HG03135 (cell line): ENCODE measurements around the gene SHF.

ENCODE experiments used
- ATAC-seq: cut with Tn5 transposase; IDR thresholded peaks from one replicate; pipeline ENCODE4 v1.9.1; 2021; ENCODE audit warnings: mild to moderate bottlenecking, moderate library complexity; ENCODE audit not compliant: unreplicated experiment

SHF gene

GRCh38 chr15:45199136-45199810 lies 11.5 kb upstream of the SHF start:
- ATAC-seq = peak; percentile 9

- ATAC-seq = peak; percentile 59
Measured at GRCh38 chr15:45198337-45199135, 10.8 kb upstream of the SHF start.

- no peak for ATAC-seq
Measured at GRCh38 chr15:45197512-45197911, 9.7 kb upstream of the SHF start.

GRCh38 chr15:45187578-45187893 lies 230 bp downstream of the SHF start:
- no peak for ATAC-seq

- no peak for ATAC-seq
Measured at GRCh38 chr15:45186771-45187577, 792 bp downstream of the SHF start.

- no peak for ATAC-seq
Measured at GRCh38 chr15:45185903-45186770, 1.6 kb downstream of the SHF start.

GRCh38 chr15:45185069-45185779 lies 2.5 kb downstream of the SHF start:
- no peak for ATAC-seq

DNA sequence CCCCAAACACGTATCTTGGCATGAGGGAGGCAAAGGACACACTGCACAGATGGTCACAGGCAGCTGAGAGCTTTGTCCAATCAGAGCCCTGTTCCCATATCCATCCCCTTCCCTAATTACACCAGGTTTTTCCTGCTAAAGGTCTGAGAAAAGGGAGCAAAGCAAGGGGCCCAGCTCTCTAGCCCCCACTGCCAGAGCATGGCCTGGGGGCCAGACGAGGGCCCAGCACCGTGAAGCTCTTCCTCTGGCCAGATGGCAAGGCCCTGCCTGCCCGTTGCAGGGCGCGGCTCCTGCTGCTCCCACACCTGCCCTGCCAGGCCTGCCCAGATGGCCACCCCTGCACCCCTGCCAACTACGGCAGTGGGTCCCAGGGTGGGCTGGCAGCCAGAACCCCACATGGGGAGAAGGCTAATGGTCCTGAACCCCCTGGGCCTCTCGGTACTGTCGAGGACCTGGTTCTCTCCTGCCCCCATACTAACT lies 3.2 kb downstream of the SHF start:
- no peak for ATAC-seq

DNA sequence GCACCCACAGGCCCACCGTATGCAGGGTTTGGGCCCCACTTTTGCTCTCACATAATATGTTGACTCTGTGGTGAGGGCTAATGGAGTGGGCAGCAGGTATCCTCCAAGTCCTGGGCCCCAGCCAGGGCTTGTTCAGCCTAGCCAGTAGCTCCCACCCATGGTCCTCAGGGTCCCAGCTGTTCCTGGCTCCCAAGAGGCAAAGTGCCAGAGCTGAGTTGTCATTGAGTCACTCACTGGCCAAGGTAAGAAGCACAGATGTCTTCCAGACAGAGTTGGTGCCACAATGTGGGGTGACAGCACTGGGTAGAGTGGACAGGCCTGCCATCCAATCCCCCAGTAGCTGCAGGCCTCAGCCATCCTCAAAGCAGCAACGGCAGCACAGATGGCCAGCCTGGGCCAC lies 4.3 kb downstream of the SHF start:
- no peak for ATAC-seq

- no peak for ATAC-seq
Measured at GRCh38 chr15:45182996-45183395, 4.8 kb downstream of the SHF start.

DNA sequence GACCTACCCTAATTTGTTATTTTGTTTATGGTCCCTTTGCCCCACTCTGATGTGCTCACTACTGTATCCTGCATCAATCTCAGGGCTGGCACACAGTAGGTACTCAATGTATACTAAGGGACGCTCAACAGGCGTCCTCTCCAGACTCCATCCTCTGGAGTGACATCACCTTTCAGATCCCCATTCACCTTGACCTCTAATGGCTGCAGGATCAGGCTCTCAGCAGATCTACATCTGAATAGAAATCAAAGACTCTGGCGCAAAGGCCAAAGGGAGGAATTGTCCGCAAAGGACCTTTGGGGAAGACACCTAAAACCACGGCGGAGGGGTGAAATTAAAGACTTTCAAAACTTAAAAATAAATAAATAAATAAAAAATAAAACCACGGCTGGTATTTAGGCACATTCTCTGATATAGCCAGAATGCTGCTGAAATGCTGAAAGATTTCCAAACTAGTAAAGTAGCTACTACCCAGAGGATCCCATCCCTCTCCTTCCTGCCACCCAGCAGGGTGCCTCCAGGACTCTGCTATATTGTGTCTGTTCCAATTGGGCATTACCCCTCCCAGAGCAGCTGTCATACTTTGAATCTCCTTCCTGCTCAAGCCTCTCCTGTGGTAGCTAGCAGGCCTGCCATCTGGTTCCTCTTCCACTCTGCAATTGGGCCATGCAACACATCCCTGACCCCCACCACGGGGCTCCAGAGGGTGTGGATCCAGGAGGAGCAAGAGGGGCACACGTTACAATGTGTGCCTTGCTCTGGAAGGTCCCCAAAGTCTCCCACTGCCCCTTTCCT lies 6.1 kb downstream of the SHF start:
- no peak for ATAC-seq

DNA sequence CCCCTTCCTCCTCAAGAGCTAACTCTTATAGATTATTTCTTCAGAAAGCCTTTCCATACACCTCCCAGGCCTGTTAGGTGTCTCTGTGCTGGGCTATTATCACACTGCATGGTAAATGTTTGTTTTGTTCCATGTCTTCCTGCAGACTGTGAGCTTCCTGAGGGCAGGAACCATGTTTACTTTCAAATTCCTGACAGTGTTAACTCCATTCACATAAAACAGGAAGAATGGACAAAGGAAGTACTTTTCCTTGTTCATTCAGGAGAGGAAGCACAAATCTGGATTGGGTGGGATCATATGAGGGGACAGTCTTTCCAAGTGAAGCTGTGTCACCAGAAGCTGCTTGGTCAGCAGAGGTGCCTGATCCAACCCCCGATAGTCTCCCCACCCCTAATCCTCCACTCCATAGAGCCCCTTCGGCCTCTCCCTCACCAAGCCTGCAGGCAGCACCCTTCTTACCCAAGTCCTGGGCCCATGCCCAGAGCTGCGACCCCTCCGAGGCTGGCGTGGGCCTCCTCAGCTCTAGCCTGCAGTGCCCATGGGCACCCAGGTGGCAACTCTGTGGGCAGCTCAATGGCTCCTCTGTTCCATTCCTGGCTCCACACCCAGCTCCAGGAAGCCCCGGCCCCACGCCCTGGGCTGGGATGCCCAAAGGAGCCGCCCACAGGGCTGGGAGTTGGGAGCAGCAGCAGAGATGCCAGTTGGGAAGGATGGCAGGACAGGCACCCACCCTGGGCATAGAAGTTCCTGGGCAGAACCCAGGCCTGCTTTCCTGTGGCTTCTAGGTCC lies 6.9 kb downstream of the SHF start:
- ATAC-seq = no peak

GRCh38 chr15:45180201-45180600 lies 7.6 kb downstream of the SHF start:
- ATAC-seq = no peak

DNA sequence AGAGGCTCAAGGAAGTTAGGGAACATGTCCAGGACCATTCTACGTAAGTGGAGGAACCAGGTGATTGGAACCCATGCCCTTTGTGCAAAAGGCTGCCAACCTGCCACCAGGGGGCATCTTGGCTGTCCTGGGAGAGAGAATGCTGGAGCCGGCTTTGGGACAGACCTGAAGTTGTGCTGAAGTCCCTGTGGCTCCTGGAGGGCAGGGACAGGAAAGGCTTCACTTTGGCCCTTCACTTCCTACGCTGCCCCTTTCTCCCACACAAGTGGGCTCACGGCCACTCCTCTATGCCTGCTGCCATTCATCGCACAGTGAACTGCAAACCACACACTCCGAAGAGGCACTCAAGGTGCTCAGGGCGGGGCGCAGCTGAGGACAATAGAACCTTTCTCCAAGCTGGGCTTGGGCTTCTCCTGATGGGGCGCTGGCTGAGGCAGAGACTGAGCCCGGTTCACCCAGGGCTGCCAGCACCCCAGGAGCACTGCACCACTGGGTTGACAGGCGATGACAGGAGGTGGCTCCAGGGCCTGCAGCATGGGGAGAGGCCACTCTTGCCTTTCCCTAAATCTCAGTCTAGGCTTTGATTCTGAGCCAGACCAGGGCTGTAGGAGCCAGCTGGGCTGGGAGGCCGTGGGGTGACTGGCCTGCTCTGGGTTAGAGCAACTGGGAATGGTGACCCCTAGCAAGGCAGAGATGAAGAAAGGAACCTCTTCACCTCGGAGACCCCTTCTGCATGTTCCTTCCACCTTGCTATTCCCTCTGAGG lies 8.4 kb downstream of the SHF start:
- no peak for ATAC-seq

DNA sequence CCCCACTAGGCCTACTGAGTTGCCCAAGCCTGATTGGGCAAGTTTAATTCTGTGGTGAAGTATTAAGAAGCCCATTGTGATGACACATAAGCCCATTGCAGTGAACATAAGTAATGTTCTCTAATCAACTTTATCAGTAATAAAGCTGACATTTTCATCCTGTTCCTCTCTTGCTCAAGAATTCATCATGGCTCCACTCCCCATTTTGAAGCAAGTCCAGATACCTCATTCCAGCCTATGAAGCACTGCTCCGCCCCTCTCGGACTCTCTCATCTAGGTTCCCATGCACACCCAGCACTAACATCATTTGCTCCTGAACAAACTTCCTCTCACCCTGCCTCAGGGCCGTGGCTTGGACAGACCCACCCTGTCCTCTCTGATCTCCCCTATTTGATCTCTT lies 10.5 kb downstream of the SHF start:
- ATAC-seq = no peak

DNA sequence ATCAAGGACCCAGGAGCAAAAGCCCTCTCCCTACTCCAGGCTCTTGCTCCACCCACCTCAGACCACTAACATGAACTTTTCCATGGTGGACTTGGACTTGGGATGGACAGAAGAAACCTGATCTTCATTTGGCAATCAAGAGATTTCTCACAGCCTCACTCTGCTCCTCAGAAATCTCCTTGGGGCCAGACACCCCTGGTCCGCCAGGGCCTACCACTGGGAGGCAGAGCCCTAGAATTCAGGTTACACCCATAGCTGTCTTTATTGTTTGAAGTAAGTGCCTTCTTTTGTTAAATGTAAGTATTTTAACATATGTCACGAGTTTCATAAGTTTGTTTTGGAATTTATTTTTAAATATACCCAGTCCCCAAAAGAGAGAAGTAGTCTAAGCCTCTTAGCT lies 13.2 kb downstream of the SHF start:
- no peak for ATAC-seq

- no peak for ATAC-seq
Measured at GRCh38 chr15:45174069-45174468, 13.7 kb downstream of the SHF start.

DNA sequence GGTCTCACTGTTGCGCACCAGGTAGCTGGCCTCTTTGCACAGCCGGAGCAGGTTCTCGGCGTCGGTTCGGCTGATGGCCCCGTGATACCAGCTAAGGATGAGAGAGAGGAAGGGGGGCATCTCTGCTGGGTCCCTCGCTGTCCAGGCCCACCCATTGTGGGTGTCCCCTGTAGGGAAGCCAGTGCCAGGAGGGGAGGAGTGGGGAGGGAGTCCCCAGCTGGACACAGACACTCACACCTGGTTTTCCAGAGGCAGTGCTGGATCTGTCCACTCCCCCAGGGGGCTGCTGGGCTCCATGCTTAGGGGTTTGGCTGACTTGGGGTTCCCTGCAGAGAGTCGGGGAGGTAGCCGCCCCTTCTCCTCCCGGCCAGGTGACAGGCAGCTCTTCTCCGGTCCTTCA lies 15.9 kb downstream of the SHF start:
- no peak for ATAC-seq
